ENCODE measurements around the gene HECW1.

DNA sequence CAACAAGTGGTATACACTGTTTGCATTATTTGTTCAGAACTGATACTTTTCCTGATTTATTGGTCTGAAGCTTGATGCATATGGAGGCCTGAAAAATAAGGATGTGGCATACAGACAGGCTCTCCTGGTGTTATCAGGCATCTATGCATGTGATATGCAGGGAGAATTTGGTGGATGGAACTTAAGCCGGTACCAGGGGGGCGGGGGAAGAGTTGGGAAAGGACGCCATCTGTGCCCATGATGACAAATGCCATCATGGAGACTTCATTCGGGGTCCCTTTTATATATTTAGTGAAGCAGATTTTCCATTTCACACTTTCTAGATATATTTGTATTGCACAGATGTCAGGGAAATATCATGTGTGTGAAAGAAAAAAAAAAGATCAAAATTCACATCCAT is 5.4 kb downstream of the HECW1 start:
- TF ChIP-seq POLR2A (IDR thresholded peaks at IDR 0.05) (no peak), CTCF (IDR thresholded peaks at IDR 0.05) (no peak), POLR2AphosphoS5 (IDR thresholded peaks at IDR 0.05) (no peak)

Data from breast epithelium (tissue), 3 donors.